A549 (cell line): Measurements from ENCODE around the gene HSPA8.

Experiments used
- ELK1 ChIP-seq: fragments of 150-350 bp; IDR thresholded peaks from 2 replicates; pipeline ENCODE4 v1.6.1; 2014; ENCODE audit warnings: low read depth, mild to moderate bottlenecking, low read length
- ESRRA ChIP-seq: fragments of 150-350 bp; IDR thresholded peaks from 2 replicates; pipeline ENCODE4 v1.6.1; 2014; ENCODE audit warnings: mild to moderate bottlenecking, low read length, borderline replicate concordance
- HDAC2 ChIP-seq: fragments of 200-600 bp; sonication (generic); IDR thresholded peaks from 2 replicates; pipeline ENCODE4 v1.6.1; 2016
- HEYL ChIP-seq: fragments of 250-450 bp; sonication (Bioruptor Pico); IDR thresholded peaks from 2 replicates; pipeline ENCODE4 v1.8.0; 2021; ENCODE audit warnings: mild to moderate bottlenecking, moderate library complexity
- KDM1A ChIP-seq: fragments of 200-600 bp; sonication (generic); IDR thresholded peaks from 2 replicates; pipeline ENCODE4 v1.6.1; 2016; ENCODE audit warnings: low read depth, mild to moderate bottlenecking
- NR3C1 ChIP-seq: fragments of >200 bp; sonication (Bioruptor Twin); formaldehyde crosslinking; IDR thresholded peaks from 3 replicates; pipeline ENCODE4 v1.6.1; 2017
- POLR2A ChIP-seq: IDR thresholded peaks from 2 replicates; pipeline ENCODE4 v1.6.1; 2012; ENCODE audit warnings: mild to moderate bottlenecking, low read length
- SMC3 ChIP-seq: fragments of >200 bp; sonication (Bioruptor Twin); formaldehyde crosslinking; IDR thresholded peaks from 3 replicates; pipeline ENCODE4 v1.6.1; 2018; ENCODE audit warnings: inconsistent platforms
- USF2 ChIP-seq: fragments of 450-650 bp; IDR thresholded peaks from 2 replicates; pipeline ENCODE4 v1.6.1; 2014; ENCODE audit warnings: antibody characterized with exemption
- ZC3H11A ChIP-seq: fragments of 450-650 bp; IDR thresholded peaks from 2 replicates; pipeline ENCODE4 v1.6.1; 2014; ENCODE audit warnings: antibody characterized with exemption, mild to moderate bottlenecking
- TF ChIP-seq, protein P1 (sequence below): fragments of >200 bp; sonication (Bioruptor Twin); formaldehyde crosslinking; IDR thresholded peaks from 3 replicates; pipeline ENCODE4 v1.5.1; 2016
- TF ChIP-seq, protein P2 (sequence below): fragments of >200 bp; sonication (Bioruptor Twin); formaldehyde crosslinking; IDR thresholded peaks from 3 replicates; pipeline ENCODE4 v1.6.1; 2016

- TF ChIP-seq, protein P1, sequence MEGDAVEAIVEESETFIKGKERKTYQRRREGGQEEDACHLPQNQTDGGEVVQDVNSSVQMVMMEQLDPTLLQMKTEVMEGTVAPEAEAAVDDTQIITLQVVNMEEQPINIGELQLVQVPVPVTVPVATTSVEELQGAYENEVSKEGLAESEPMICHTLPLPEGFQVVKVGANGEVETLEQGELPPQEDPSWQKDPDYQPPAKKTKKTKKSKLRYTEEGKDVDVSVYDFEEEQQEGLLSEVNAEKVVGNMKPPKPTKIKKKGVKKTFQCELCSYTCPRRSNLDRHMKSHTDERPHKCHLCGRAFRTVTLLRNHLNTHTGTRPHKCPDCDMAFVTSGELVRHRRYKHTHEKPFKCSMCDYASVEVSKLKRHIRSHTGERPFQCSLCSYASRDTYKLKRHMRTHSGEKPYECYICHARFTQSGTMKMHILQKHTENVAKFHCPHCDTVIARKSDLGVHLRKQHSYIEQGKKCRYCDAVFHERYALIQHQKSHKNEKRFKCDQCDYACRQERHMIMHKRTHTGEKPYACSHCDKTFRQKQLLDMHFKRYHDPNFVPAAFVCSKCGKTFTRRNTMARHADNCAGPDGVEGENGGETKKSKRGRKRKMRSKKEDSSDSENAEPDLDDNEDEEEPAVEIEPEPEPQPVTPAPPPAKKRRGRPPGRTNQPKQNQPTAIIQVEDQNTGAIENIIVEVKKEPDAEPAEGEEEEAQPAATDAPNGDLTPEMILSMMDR, result no peak
- TF ChIP-seq SMC3 (no peak), ZC3H11A (no peak), USF2 (no peak), ESRRA (no peak), HEYL (CRISPR knock-in tag) (no peak), ELK1 (no peak), KDM1A (no peak), NR3C1 (no peak), POLR2A (no peak), HDAC2 (no peak)
- TF ChIP-seq, protein P2, sequence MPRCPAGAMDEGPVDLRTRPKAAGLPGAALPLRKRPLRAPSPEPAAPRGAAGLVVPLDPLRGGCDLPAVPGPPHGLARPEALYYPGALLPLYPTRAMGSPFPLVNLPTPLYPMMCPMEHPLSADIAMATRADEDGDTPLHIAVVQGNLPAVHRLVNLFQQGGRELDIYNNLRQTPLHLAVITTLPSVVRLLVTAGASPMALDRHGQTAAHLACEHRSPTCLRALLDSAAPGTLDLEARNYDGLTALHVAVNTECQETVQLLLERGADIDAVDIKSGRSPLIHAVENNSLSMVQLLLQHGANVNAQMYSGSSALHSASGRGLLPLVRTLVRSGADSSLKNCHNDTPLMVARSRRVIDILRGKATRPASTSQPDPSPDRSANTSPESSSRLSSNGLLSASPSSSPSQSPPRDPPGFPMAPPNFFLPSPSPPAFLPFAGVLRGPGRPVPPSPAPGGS, result no peak
These were observed 14.5 kb downstream of the HSPA8 start for GRCh38 chr11:123047266-123047946.
